ENCODE measurements around the gene SLC40A1. TPM values are rescaled to one million over a fixed set of nuclear protein-coding genes. Genes with fewer than 3 reads are reported as not detected.

Gene SLC40A1
- total and polyA plus RNA-seq, 4 donors: 97.4 to 572 (median 168) TPM

DNA sequence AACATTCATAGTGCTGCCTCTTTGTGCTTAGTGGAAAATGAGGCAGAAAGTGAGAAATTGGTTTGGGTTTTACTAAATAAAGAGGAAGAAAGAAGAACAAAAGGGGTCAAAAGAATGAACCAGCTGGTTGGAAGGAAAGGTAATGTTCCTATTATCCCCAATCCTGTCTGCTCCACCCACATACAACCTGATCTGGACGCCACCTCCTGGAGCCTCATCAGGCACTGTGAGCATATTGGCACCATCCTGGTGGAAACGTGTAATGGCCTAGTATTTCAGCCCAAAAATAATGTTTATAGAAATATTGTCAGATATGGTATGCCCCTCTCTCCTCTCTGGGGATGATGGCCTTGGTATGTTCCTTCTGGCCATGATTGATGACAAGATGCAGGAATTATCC is 45.0 kb upstream of the SLC40A1 start:
- Histone ChIP-seq H3K9me3 (ENCODE audit: control insufficient read depth in 4 of 4, low read length in 3 of 4) (no peaks in the 10 kb centered on the region), H3K4me1 (ENCODE audit: control insufficient read depth in 4 of 4, insufficient read depth in 4 of 4, low read length in 3 of 4) (no peaks in the 10 kb centered on the region), H3K27me3 (ENCODE audit: control insufficient read depth in 4 of 4, insufficient read depth in 4 of 4, low read length in 3 of 4) (no peaks in the 10 kb centered on the region), H3K27ac (ENCODE audit: low read depth in 1 of 2, low read length in 2 of 2) (no peak overlapping the region), H3K9ac (ENCODE audit: low read depth in 1 of 2, low read length in 2 of 2) (no peak overlapping the region), H3K4me3 (ENCODE audit: low read depth in 1 of 3, low read length in 3 of 3) (no peak overlapping the region), H3K36me3 (ENCODE audit: control insufficient read depth in 4 of 4, insufficient read depth in 3 of 4, low read depth in 1 of 4, low read length in 3 of 4) (no peaks in the 10 kb centered on the region)
- TF ChIP-seq EGR1 (IDR thresholded peaks at IDR 0.05; ENCODE audit: low read depth in 2 of 2) (no peak), HNF4A (conservative IDR thresholded peaks at IDR 0.05) (no peak), RXRA (IDR thresholded peaks at IDR 0.05) (no peak), RAD21 (IDR thresholded peaks at IDR 0.05) (no peak), FOXA2 (IDR thresholded peaks at IDR 0.05) (no peak), JUND (IDR thresholded peaks at IDR 0.05) (no peak)
- TF ChIP-seq, protein P1, sequence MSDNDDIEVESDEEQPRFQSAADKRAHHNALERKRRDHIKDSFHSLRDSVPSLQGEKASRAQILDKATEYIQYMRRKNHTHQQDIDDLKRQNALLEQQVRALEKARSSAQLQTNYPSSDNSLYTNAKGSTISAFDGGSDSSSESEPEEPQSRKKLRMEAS (IDR thresholded peaks at IDR 0.05): no peak
- TF ChIP-seq, protein P2, sequence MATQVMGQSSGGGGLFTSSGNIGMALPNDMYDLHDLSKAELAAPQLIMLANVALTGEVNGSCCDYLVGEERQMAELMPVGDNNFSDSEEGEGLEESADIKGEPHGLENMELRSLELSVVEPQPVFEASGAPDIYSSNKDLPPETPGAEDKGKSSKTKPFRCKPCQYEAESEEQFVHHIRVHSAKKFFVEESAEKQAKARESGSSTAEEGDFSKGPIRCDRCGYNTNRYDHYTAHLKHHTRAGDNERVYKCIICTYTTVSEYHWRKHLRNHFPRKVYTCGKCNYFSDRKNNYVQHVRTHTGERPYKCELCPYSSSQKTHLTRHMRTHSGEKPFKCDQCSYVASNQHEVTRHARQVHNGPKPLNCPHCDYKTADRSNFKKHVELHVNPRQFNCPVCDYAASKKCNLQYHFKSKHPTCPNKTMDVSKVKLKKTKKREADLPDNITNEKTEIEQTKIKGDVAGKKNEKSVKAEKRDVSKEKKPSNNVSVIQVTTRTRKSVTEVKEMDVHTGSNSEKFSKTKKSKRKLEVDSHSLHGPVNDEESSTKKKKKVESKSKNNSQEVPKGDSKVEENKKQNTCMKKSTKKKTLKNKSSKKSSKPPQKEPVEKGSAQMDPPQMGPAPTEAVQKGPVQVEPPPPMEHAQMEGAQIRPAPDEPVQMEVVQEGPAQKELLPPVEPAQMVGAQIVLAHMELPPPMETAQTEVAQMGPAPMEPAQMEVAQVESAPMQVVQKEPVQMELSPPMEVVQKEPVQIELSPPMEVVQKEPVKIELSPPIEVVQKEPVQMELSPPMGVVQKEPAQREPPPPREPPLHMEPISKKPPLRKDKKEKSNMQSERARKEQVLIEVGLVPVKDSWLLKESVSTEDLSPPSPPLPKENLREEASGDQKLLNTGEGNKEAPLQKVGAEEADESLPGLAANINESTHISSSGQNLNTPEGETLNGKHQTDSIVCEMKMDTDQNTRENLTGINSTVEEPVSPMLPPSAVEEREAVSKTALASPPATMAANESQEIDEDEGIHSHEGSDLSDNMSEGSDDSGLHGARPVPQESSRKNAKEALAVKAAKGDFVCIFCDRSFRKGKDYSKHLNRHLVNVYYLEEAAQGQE (IDR thresholded peaks at IDR 0.05): no peak
- 93% methylated on average over 2 of the region's 2 CpGs for WGBS
- no peak for DNase-seq (ENCODE audit: low spot score)

DNA sequence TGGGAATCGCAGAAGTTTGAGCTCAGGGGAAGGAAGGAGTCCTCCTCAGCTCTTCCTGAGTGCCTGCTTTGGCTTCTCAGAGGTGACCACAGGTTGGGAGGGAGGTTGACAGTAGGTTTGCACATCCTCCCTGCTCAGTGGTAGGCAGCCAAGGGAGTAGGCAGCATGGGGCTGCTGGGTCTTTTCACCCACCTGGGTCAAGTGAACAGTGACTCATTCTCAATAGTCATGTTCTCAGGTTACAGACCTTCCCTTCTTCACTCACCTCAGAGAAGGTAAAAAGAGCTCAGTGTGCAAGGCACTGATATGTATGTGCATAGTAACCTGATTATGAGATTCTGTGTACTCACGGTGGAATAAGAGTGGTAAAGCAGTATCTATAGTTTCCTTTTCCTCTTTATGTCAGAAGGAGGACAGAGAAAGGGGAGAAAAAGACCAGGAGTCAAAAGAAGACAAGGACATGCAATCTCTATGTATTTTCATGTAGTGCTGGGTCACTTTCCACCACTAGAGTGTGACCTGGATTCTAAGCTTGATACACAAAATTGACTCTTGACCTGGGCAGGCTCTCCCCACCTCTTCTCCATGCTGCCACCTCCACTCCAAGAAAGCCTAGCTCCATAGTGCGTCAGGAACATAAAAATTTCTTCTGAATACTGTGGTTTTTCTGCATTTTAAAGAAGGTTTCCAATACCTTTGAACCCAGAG is 44.2 kb upstream of the SLC40A1 start:
- Histone ChIP-seq H3K9ac (ENCODE audit: low read depth in 1 of 2, low read length in 2 of 2) (no peak overlapping the region), H3K9me3 (ENCODE audit: control insufficient read depth in 4 of 4, low read length in 3 of 4) (no peaks in the 10 kb centered on the region), H3K4me1 (ENCODE audit: control insufficient read depth in 4 of 4, insufficient read depth in 4 of 4, low read length in 3 of 4) (no peaks in the 10 kb centered on the region), H3K4me3 (ENCODE audit: low read depth in 1 of 3, low read length in 3 of 3) (no peak overlapping the region), H3K36me3 (ENCODE audit: control insufficient read depth in 4 of 4, insufficient read depth in 3 of 4, low read depth in 1 of 4, low read length in 3 of 4) (no peaks in the 10 kb centered on the region), H3K27ac (ENCODE audit: low read depth in 1 of 2, low read length in 2 of 2) (no peak overlapping the region), H3K27me3 (ENCODE audit: control insufficient read depth in 4 of 4, insufficient read depth in 4 of 4, low read length in 3 of 4) (no peaks in the 10 kb centered on the region)
- TF ChIP-seq HNF4A (conservative IDR thresholded peaks at IDR 0.05): no peak
- TF ChIP-seq, protein P3, sequence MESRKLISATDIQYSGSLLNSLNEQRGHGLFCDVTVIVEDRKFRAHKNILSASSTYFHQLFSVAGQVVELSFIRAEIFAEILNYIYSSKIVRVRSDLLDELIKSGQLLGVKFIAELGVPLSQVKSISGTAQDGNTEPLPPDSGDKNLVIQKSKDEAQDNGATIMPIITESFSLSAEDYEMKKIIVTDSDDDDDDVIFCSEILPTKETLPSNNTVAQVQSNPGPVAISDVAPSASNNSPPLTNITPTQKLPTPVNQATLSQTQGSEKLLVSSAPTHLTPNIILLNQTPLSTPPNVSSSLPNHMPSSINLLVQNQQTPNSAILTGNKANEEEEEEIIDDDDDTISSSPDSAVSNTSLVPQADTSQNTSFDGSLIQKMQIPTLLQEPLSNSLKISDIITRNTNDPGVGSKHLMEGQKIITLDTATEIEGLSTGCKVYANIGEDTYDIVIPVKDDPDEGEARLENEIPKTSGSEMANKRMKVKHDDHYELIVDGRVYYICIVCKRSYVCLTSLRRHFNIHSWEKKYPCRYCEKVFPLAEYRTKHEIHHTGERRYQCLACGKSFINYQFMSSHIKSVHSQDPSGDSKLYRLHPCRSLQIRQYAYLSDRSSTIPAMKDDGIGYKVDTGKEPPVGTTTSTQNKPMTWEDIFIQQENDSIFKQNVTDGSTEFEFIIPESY (IDR thresholded peaks at IDR 0.05): no peak
- TF ChIP-seq, protein P2 (IDR thresholded peaks at IDR 0.05): no peak
- TF ChIP-seq RAD21 (IDR thresholded peaks at IDR 0.05): no peak
- TF ChIP-seq RXRA (IDR thresholded peaks at IDR 0.05): no peak
- no peak for DNase-seq (ENCODE audit: low spot score)
- WGBS: 81% methylated on average over 3 of the region's 3 CpGs
